ENCODE results near the gene DAG1.

Gene DAG1

DNA sequence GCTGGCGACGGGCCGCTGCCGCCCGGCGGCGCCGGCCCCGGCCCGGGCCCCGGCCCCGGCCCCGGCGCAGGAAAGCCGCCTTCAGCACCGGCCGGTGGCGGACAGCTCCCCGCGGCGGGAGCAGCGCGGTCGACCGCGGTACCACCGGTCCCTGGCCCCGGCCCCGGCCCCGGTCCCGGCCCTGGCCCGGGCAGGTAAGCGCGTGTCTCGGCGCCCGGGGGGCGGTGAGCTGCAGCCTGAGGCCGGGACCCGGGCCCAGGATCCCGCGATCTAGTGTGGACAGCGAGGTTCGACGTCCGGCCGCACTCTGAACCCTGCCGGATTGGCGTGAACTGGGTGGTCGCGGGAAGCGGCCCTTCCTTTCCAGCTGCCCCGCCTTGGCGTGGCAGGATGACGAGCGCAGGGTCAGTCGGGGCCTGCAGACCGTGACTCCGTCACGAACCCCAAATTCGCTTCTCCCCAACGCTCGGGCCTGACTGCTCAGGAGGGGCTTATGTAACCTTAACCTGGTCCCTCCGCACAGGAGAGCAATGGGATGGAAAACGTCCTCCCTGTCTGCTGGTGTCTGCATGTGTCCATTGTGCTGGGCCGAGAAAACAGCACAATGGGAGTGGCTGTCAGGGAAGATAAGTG, 84.7 kb downstream of the DAG1 start:
- DNase-seq (ENCODE audit: low spot score): no peak

DNA sequence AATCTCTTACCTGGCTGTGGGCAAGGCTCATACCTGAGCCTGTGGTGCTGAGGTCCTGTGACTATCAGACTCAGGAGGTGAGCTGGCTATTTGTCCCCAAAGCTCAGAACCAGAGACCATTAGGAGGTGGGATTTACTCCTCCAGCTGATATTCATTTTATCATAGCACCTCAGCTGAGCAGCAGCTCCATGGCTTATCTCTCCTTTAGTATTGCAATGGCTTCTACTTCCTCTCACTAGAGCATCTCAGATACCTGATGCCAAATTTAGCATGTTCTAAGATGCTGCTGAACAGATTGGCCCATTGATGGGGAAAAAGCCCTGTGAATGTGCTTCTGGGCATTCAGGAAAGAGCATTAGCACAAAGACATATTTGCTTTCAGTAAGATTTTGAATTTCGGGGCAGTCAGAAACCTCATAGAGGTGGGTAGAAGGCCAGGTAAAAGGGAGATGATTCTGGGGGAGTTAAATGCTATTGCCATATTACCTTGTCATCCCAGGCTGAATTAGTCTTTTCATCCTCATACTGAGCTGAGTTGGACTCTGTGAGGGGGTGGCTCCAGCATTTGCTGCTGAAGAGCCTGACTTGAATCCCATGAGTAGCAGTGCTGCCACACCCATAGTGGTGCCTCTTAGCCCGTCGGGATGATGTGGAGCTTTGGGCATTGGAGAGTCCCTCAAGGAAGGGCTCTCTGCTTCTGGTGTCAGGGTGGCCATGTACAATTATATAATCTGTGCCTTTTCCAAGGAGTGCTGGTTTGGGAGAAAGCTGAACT, 86.6 kb downstream of the DAG1 start:
- DNase-seq (ENCODE audit: low spot score): no peak

DNA sequence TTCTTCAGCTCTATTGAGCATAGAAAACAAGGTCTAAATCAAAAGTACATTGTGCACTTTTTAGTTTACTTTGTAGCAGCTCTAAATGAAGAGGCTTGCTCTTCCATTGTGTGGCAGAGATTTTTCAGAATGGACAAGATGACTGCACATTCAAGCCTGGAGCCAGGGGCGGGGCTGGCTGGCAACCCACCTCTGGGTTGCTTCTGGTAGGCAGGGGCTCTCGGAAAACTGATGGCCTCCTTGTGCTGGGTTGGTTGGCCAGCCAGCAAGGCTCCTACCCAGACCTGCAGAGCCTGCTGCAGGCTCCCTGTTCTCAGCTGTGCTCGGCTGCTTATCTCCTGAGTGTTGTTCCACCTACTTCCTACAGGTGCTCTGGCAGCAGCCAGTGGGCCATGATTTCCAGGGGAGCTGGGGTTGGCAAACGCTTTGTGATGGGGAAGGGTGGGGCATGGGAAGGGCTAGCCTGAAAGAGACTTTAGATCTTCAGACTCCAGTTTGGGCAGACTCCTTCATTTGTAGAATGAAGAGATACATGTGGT, 93.0 kb downstream of the DAG1 start:
- no peak for DNase-seq (ENCODE audit: low spot score)

DNA sequence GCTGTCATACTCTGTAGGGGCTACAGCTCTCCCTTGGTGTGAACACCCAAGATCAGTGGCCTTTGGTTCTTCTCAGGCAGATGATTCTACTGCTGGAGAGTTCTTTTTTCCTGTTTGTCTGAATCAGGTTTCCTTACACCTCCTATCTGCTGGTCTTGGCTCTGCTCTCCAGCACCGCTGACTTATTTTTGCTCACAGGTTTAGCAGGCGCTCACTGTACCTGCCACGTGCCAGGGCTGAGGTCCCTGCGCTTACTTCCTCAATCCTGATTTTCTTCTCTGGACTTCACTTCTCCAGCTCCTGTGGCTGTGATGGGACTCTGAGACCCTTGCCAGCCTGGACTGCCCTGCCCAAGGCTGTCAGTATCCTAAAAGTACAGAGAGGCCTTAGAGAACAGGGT, 93.7 kb downstream of the DAG1 start:
- DNase-seq (ENCODE audit: low spot score): no peak

DNA sequence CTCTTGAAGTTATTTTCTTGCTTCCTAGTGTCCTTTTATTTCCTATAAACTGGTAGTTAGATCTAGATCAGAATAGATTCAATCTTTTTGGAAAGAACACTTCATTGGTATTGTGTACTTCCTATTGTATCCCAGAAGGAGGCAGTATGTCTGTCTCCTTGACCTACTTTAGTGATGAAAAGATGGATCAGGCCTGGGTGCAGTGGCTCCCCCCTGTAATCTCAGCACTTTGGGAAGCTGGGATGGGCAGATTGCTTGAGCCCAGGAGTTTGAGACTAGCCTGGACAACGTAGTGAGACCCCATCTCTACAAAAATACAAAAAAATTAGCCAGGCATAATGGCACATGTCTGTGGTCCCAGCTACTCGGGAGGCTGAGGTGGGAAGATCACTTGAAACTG, 96.2 kb downstream of the DAG1 start:
- no peak for DNase-seq (ENCODE audit: low spot score)

DNA sequence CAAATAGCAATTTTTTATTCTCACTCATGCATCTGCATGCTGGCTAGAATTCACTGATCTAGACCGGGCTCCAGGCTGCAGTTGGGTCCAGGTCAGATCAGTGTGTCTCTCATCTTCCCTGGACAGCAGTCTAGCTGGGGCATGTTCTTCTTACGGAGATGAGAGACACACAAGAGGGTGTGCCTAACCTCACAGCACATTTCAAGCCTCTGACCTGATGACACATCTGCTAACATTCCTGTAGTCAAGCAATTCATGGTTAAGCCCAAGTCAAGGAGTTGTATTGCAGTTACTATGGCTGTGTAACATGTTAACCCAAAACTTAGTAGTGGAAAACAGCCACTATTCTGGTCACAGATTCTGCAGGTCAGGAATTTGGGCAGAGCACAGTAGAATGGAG, 97.3 kb downstream of the DAG1 start:
- DNase-seq (ENCODE audit: low spot score): no peak

DNA sequence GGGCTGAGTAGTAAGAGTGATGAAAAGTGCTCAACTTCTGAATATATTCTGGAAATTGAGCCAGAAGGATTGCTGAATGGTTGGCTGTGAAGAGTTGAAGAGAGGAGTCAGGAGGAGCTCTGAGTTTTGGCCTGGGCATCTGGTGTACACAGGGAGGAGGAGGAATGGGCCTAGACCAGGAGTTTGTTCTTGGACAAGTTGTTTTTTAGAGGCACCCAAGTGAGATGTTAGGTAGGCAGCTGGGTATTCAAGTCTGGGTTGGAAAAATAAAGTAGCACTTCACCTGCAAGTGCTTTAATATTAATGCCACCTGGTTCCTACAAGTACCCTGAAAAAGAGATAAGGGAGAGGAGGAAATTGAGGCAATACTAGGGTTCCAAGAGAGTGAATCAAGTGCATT, 98.9 kb downstream of the DAG1 start:
- DNase-seq (ENCODE audit: low spot score): no peak

DNA sequence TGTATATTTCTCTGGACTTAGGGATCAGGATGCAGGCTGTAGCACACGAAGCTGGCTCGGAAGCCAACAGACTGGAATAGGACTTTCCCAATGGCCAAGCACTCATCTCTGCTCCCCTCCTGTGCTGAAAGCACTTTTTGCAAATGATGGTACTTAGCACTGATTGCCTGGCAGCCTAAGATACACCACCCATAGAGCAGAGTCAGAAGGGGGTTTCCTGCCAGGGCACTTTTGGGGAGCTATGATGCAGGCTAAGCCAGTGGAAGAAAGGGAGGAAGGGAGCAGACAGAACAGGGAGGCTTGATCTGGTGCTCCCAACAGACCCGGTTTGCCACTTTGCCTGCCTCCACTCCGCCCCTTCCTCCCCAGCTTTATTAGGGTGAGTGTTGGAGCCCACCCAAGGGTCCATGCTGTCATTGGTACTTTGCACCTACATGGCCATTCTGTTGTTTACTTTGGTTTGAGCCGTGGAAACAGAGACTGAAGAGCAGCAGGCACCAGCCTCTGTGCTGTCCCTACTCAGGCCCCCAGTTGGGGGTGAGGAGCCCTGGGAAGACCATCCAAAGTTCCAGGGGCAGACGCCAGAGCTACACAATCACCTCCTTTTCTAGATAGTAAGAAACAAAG, 100.1 kb downstream of the DAG1 start:
- DNase-seq (ENCODE audit: low spot score): no peak

DNA sequence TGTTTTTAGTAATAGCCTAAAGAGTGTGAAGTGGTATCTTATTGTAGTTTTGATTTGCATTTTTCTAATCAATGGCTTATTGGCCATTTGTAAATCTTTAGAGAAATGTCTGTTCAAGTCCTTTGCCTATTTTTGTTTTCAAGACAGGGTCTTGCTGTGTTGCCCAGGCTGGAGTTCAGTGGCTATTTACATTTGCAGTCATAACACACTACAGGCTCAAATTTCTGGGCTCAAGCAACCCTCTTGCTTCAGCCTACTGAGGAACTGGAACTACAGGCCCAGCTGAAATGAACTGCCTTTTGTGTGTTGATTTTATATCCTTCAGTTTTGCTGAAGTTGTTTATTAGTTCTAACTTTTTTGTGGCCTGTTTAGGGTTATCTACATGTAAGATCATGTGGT, 112.1 kb downstream of the DAG1 start:
- no peak for DNase-seq (ENCODE audit: low spot score)

All from CD4-positive, alpha-beta T cell treated with Interleukin-2 at 100 ng/mL for 4 hours (primary cell).